ENCODE data around the gene NR4A1. TPM values are rescaled to one million over a fixed set of nuclear protein-coding genes. Genes with fewer than 3 reads are reported as not detected.
A peak's percentile ranks its signal among the peaks of the same experiment; 100 is the strongest.

NR4A1 gene
- total and polyA plus RNA-seq, 9 of the 15 experiments (the other 6 are each of a cell fraction or from before 2014, with no cell fraction given): 0.07 to 4.7 (median 1.9) TPM; not detected in 1

DNA sequence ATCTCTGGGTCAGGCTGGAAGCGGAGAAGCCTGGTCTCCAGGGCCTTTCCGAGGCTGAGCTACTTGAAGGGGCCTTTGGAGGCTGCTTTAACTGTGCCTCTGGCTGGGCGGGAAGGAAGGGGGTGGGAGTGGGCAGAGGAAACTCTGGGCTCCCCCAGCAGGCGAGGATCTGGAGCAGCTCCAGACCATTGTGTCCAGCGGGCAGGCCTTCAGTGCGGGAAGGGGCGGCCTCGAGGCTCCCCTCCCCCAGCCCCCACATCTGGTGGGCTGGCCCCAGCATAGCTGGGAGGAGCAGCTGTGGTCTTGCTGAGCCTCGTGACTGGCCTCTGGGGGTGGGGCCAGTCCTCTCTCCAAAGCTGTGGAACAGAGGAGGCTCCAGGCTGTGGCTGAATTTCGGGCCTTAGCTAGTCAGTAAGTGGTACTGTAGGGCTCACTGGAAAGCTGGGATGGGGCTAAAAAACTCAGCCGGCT lies 41.1 kb upstream of the NR4A1 start (continued):
- TF ChIP-seq, protein P1, sequence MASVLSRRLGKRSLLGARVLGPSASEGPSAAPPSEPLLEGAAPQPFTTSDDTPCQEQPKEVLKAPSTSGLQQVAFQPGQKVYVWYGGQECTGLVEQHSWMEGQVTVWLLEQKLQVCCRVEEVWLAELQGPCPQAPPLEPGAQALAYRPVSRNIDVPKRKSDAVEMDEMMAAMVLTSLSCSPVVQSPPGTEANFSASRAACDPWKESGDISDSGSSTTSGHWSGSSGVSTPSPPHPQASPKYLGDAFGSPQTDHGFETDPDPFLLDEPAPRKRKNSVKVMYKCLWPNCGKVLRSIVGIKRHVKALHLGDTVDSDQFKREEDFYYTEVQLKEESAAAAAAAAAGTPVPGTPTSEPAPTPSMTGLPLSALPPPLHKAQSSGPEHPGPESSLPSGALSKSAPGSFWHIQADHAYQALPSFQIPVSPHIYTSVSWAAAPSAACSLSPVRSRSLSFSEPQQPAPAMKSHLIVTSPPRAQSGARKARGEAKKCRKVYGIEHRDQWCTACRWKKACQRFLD (CRISPR knock-in tag; IDR thresholded peaks at IDR 0.05): 0 out of 2 replicates have a peak, but pooled peaks have one; percentile 19
- TF ChIP-seq CCNT2 (IDR thresholded peaks at IDR 0.05; ENCODE audit: borderline replicate concordance, extremely low read depth, insufficient read length, low read depth, low read length): peak; percentile 26
- TF ChIP-seq, protein P2, sequence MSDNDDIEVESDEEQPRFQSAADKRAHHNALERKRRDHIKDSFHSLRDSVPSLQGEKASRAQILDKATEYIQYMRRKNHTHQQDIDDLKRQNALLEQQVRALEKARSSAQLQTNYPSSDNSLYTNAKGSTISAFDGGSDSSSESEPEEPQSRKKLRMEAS (CRISPR knock-in tag; IDR thresholded peaks at IDR 0.05): 0 out of 2 replicates have a peak, but pooled peaks have one; percentile 46
- TF ChIP-seq JUND (IDR thresholded peaks at IDR 0.05; ENCODE audit: borderline replicate concordance, low read depth, low read length): peak; percentile 38; the same call in 1 of the 2 replicates
- TF ChIP-seq JUND (tag; IDR thresholded peaks at IDR 0.05; ENCODE audit: borderline replicate concordance, low read depth, low read length): no peak; the same call in 2 of the 3 replicates
- peak; percentile 41; the same call in 1 of the 2 replicates for TF ChIP-seq ESRRA (IDR thresholded peaks at IDR 0.05; ENCODE audit: borderline replicate concordance, low read depth)
- no peak for TF ChIP-seq STAG1 (CRISPR knock-in tag; IDR thresholded peaks at IDR 0.05; ENCODE audit: borderline replicate concordance)
- TF ChIP-seq SMAD1 (IDR thresholded peaks at IDR 0.05; ENCODE audit: low read depth, low read length, partially characterized antibody): no peak
- TF ChIP-seq, protein P3, sequence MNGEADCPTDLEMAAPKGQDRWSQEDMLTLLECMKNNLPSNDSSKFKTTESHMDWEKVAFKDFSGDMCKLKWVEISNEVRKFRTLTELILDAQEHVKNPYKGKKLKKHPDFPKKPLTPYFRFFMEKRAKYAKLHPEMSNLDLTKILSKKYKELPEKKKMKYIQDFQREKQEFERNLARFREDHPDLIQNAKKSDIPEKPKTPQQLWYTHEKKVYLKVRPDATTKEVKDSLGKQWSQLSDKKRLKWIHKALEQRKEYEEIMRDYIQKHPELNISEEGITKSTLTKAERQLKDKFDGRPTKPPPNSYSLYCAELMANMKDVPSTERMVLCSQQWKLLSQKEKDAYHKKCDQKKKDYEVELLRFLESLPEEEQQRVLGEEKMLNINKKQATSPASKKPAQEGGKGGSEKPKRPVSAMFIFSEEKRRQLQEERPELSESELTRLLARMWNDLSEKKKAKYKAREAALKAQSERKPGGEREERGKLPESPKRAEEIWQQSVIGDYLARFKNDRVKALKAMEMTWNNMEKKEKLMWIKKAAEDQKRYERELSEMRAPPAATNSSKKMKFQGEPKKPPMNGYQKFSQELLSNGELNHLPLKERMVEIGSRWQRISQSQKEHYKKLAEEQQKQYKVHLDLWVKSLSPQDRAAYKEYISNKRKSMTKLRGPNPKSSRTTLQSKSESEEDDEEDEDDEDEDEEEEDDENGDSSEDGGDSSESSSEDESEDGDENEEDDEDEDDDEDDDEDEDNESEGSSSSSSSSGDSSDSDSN (IDR thresholded peaks at IDR 0.05; ENCODE audit: borderline replicate concordance in 1 of 2, low read depth in 2 of 2, low read length in 2 of 2): peak in 1 of 2 experiments; percentile 24; a peak in 1 of 4 replicates
- TF ChIP-seq ZNF263 (CRISPR knock-in tag; IDR thresholded peaks at IDR 0.05; ENCODE audit: borderline replicate concordance): peak; percentile 39; the same call in 1 of the 2 replicates
- 0 out of 2 replicates have a peak, but pooled peaks have one; percentile 41 for TF ChIP-seq NFRKB (IDR thresholded peaks at IDR 0.05; ENCODE audit: low read depth)
- TF ChIP-seq, protein P4, sequence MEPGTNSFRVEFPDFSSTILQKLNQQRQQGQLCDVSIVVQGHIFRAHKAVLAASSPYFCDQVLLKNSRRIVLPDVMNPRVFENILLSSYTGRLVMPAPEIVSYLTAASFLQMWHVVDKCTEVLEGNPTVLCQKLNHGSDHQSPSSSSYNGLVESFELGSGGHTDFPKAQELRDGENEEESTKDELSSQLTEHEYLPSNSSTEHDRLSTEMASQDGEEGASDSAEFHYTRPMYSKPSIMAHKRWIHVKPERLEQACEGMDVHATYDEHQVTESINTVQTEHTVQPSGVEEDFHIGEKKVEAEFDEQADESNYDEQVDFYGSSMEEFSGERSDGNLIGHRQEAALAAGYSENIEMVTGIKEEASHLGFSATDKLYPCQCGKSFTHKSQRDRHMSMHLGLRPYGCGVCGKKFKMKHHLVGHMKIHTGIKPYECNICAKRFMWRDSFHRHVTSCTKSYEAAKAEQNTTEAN (CRISPR knock-in tag; IDR thresholded peaks at IDR 0.05): no peak
- peak; percentile 81; the same call in 1 of the 2 replicates for TF ChIP-seq TOE1 (IDR thresholded peaks at IDR 0.05; ENCODE audit: borderline replicate concordance)
- no peak for TF ChIP-seq TOE1 (CRISPR knock-in tag; IDR thresholded peaks at IDR 0.05; ENCODE audit: borderline replicate concordance, low read depth)
- TF ChIP-seq SRF (CRISPR knock-in tag; IDR thresholded peaks at IDR 0.05): 0 out of 4 replicates have a peak, but pooled peaks of 1 of the 2 experiments have one; percentile 52
- TF ChIP-seq CBFA2T3 (IDR thresholded peaks at IDR 0.05): peak; percentile 24; the same call in 1 of the 2 replicates
- TF ChIP-seq, protein P5, sequence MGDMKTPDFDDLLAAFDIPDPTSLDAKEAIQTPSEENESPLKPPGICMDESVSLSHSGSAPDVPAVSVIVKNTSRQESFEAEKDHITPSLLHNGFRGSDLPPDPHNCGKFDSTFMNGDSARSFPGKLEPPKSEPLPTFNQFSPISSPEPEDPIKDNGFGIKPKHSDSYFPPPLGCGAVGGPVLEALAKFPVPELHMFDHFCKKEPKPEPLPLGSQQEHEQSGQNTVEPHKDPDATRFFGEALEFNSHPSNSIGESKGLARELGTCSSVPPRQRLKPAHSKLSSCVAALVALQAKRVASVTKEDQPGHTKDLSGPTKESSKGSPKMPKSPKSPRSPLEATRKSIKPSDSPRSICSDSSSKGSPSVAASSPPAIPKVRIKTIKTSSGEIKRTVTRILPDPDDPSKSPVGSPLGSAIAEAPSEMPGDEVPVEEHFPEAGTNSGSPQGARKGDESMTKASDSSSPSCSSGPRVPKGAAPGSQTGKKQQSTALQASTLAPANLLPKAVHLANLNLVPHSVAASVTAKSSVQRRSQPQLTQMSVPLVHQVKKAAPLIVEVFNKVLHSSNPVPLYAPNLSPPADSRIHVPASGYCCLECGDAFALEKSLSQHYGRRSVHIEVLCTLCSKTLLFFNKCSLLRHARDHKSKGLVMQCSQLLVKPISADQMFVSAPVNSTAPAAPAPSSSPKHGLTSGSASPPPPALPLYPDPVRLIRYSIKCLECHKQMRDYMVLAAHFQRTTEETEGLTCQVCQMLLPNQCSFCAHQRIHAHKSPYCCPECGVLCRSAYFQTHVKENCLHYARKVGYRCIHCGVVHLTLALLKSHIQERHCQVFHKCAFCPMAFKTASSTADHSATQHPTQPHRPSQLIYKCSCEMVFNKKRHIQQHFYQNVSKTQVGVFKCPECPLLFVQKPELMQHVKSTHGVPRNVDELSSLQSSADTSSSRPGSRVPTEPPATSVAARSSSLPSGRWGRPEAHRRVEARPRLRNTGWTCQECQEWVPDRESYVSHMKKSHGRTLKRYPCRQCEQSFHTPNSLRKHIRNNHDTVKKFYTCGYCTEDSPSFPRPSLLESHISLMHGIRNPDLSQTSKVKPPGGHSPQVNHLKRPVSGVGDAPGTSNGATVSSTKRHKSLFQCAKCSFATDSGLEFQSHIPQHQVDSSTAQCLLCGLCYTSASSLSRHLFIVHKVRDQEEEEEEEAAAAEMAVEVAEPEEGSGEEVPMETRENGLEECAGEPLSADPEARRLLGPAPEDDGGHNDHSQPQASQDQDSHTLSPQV (IDR thresholded peaks at IDR 0.05): peak; percentile 42; the same call in 1 of the 2 replicates

Measured in K562 (cell line).